PC-9 (cell line): Measurements from ENCODE around the gene RHEB.

Experiments used
- CTCF ChIP-seq: fragments of 200-600 bp; sonication (generic); conservative IDR thresholded peaks from 2 replicates; pipeline ENCODE4 v1.6.1; 2017; ENCODE audit warnings: mixed run types, antibody characterized with exemption, mild to moderate bottlenecking, moderate library complexity
- EZH2 ChIP-seq: fragments of 200-600 bp; sonication (generic); IDR thresholded peaks from 2 replicates; pipeline ENCODE4 v1.8.0; 2017; ENCODE audit warnings: antibody characterized with exemption, low read depth

GRCh38 chr7:151439855-151440798, 79.6 kb downstream of the RHEB start, which contains the start of gene CRYGN:
- TF ChIP-seq CTCF (no peak), EZH2 (no peak)
